Loucy (cell line): Measurements from ENCODE around the gene NLGN4Y.

Experiments used
- H2AFZ ChIP-seq: fragments of 200-600 bp; sonication (generic); 2 replicates; pipeline ENCODE4 v1.6.0; 2016; ENCODE audit warnings: antibody characterized with exemption, mild to moderate bottlenecking, low read length, moderate library complexity
- H3F3A ChIP-seq: fragments of 200-600 bp; 2 replicates; pipeline ENCODE4 v1.6.0; 2016; ENCODE audit warnings: antibody characterized with exemption, low read depth, mild to moderate bottlenecking
- H3K27me3 ChIP-seq: fragments of 200-600 bp; sonication (generic); 2 replicates; pipeline ENCODE4 v1.6.1; 2014; ENCODE audit warnings: low read length, mild to moderate bottlenecking; ENCODE audit not compliant: insufficient read depth, poor library complexity, severe bottlenecking
- H3K36me3 ChIP-seq: fragments of 200-600 bp; sonication (generic); 2 replicates; pipeline ENCODE4 v1.6.1; 2016; ENCODE audit warnings: low read length; ENCODE audit not compliant: insufficient read depth
- H3K4me1 ChIP-seq: fragments of 200-600 bp; sonication (generic); 2 replicates; pipeline ENCODE4 v1.5.1; 2014; ENCODE audit warnings: low read length, mild to moderate bottlenecking; ENCODE audit not compliant: insufficient read depth, poor library complexity, severe bottlenecking
- H3K4me2 ChIP-seq: fragments of 200-600 bp; sonication (generic); 2 replicates; pipeline ENCODE4 v1.6.0; 2014; ENCODE audit warnings: antibody characterized with exemption, low read length, low read depth, mild to moderate bottlenecking; ENCODE audit not compliant: poor library complexity, severe bottlenecking
- H3K4me3 ChIP-seq: fragments of 200-600 bp; sonication (generic); 2 replicates; pipeline ENCODE4 v1.5.1; 2014; ENCODE audit warnings: low read length, mild to moderate bottlenecking, mixed read lengths; ENCODE audit not compliant: poor library complexity, severe bottlenecking
- H3K79me2 ChIP-seq: fragments of 200-600 bp; sonication (generic); 2 replicates; pipeline ENCODE4 v1.6.1; 2014; ENCODE audit warnings: low read length; ENCODE audit not compliant: insufficient read depth
- H3K9ac ChIP-seq: fragments of 200-600 bp; sonication (generic); 2 replicates; pipeline ENCODE4 v1.6.0; 2014; ENCODE audit warnings: mild to moderate bottlenecking, low read depth, low read length, moderate library complexity; ENCODE audit not compliant: poor library complexity, severe bottlenecking
- H3K9me2 ChIP-seq: fragments of 200-600 bp; sonication (generic); replicated peaks from 2 replicates; pipeline ENCODE4 v1.6.1; 2016; ENCODE audit warnings: low read depth, low read length, mixed read lengths
- H3K9me3 ChIP-seq: fragments of 200-600 bp; sonication (generic); 2 replicates; pipeline ENCODE4 v1.6.1; 2014; ENCODE audit warnings: mild to moderate bottlenecking, antibody characterized with exemption, low read length, low read depth; ENCODE audit not compliant: insufficient read depth
- H4K20me1 ChIP-seq: fragments of 200-600 bp; sonication (generic); 2 replicates; pipeline ENCODE4 v1.6.0; 2014; ENCODE audit warnings: antibody characterized with exemption, low read length, mild to moderate bottlenecking; ENCODE audit not compliant: insufficient read depth, poor library complexity, severe bottlenecking
- CTCF ChIP-seq: fragments of 200-600 bp; sonication (generic); conservative IDR thresholded peaks from 2 replicates; pipeline ENCODE4 v1.5.1; 2014; ENCODE audit warnings: mild to moderate bottlenecking, antibody characterized with exemption, low read length
- EZH2phosphoT487 ChIP-seq: fragments of 200-600 bp; IDR thresholded peaks from 2 replicates; pipeline ENCODE4 v1.6.1; 2018; ENCODE audit warnings: antibody characterized with exemption, mild to moderate bottlenecking, moderate library complexity, borderline replicate concordance

NLGN4Y gene

GRCh38 chrY:14694543-14694942 lies 170.2 kb downstream of the NLGN4Y start:
- TF ChIP-seq CTCF = no peak
- no peak for TF ChIP-seq EZH2phosphoT487
- Histone ChIP-seq H3K4me3 (no peak overlapping the region), H3K9me2 (no peaks in the 10 kb centered on the region), H3K79me2 (no peaks in the 10 kb centered on the region), H3K9me3 (no peaks in the 10 kb centered on the region), H3K4me2 (no peak overlapping the region), H3F3A (no peaks in the 10 kb centered on the region), H3K36me3 (no peaks in the 10 kb centered on the region), H3K9ac (no peak overlapping the region), H2AFZ (no peak overlapping the region), H4K20me1 (no peaks in the 10 kb centered on the region), H3K27me3 (no peaks in the 10 kb centered on the region), H3K4me1 (no peaks in the 10 kb centered on the region)

- no peak overlapping the region for H3K4me2 ChIP-seq
- TF ChIP-seq EZH2phosphoT487 = no peak
- TF ChIP-seq CTCF = no peak
- no peaks in the 10 kb centered on the region for H3K9me2 ChIP-seq
Observed at GRCh38 chrY:14708158-14708557, 183.8 kb downstream of the NLGN4Y start.

GRCh38 chrY:14741596-14741995 lies 217.3 kb downstream of the NLGN4Y start:
- Histone ChIP-seq H3K36me3 (no peaks in the 10 kb centered on the region), H3K27me3 (no peaks in the 10 kb centered on the region), H3K4me3 (no peak overlapping the region), H3K79me2 (no peaks in the 10 kb centered on the region), H2AFZ (no peak overlapping the region), H4K20me1 (no peaks in the 10 kb centered on the region), H3F3A (no peaks in the 10 kb centered on the region), H3K4me2 (no peak overlapping the region), H3K9me3 (no peaks in the 10 kb centered on the region), H3K9me2 (no peaks in the 10 kb centered on the region), H3K9ac (no peak overlapping the region), H3K4me1 (no peaks in the 10 kb centered on the region)
- TF ChIP-seq EZH2phosphoT487 (no peak), CTCF (no peak)

More at GRCh38 chrY:14708158-14708557, 183.8 kb downstream of the NLGN4Y start:
- Histone ChIP-seq H3K9ac (no peak overlapping the region), H3K4me1 (no peaks in the 10 kb centered on the region), H2AFZ (no peak overlapping the region), H3K4me3 (no peak overlapping the region), H3K79me2 (no peaks in the 10 kb centered on the region), H3F3A (no peaks in the 10 kb centered on the region), H3K9me3 (no peaks in the 10 kb centered on the region), H3K27me3 (no peaks in the 10 kb centered on the region), H3K36me3 (no peaks in the 10 kb centered on the region), H4K20me1 (no peaks in the 10 kb centered on the region)
